Right ventricle myocardium inferior (tissue), 1 donor: ENCODE results near the gene PLXNA2. TPM values are rescaled to one million over a fixed set of nuclear protein-coding genes. Genes with fewer than 3 reads are reported as not detected.

Source experiments
- ATAC-seq: fragments of 200-7000 bp; cut with Tn5 transposase; one replicate; pipeline ENCODE4 v1.9.1; 2020; ENCODE audit warnings: mild to moderate bottlenecking, moderate library complexity
- DNase-seq: peaks from one replicate; pipeline ENCODE4 v3.0.0; 2021; ENCODE audit errors: missing footprints
- intact Hi-C: fragments of 100-400 bp; cut with DNase I; formaldehyde crosslinking; loops from one replicate; pipeline ENCODE4 v1.11.0; 2022
- total RNA-seq: library from RNA; stranded (reverse); fragmentation: NEBNext Ultra II Directional; extraction: Animal tissue kit (Norgen Biotek cat#: 25700); gene quantifications from one replicate; pipeline ENCODE4 v1.2.1, GENCODE V29; 2021
- donor health status: DM: no; HTN: yes; CAD: no; lungs with severe emphysema.

PLXNA2 gene
- total RNA-seq, 1 donor from 2014 or later, result 15.3 TPM

- ATAC-seq, result no peak
- intact Hi-C loops, result no loop called here
- DNase-seq, result no peak
Observed at GRCh38 chr1:208175508-208175895, 68.7 kb downstream of the PLXNA2 start.

- DNase-seq, result no peak
- intact Hi-C loops, result no loop called here
- no peak for ATAC-seq
Observed at GRCh38 chr1:208174731-208175507, 69.3 kb downstream of the PLXNA2 start.

- intact Hi-C loops, result no loop called here
- ATAC-seq, result no peak
- DNase-seq, result no peak
Observed at GRCh38 chr1:208174200-208174599, 70.0 kb downstream of the PLXNA2 start.

GRCh38 chr1:208173749-208174148, 70.4 kb downstream of the PLXNA2 start:
- ATAC-seq (no peak), DNase-seq (no peak)
- intact Hi-C loops, result no loop called here

- ATAC-seq, result no peak
- intact Hi-C loops, result no loop called here
- no peak for DNase-seq
Observed at GRCh38 chr1:208172423-208173145, 71.6 kb downstream of the PLXNA2 start.

- no peak for DNase-seq
- no peak for ATAC-seq
- intact Hi-C loops, result no loop called here
Observed at GRCh38 chr1:208171616-208172422, 72.4 kb downstream of the PLXNA2 start.

GRCh38 chr1:208170252-208170651, 73.9 kb downstream of the PLXNA2 start:
- ATAC-seq (no peak), DNase-seq (no peak)

GRCh38 chr1:208169081-208169879, 74.9 kb downstream of the PLXNA2 start:
- DNase-seq (no peak), ATAC-seq (peak; percentile 27)
- intact Hi-C loops, result no loop called here

More at GRCh38 chr1:208170252-208170651, 73.9 kb downstream of the PLXNA2 start:
- intact Hi-C loops, result no loop called here

- intact Hi-C loops, result no loop called here
- DNase-seq (no peak), ATAC-seq (no peak)
Observed at GRCh38 chr1:208167261-208167869, 76.8 kb downstream of the PLXNA2 start.

- DNase-seq, result no peak
- ATAC-seq, result no peak
- intact Hi-C loops, result no loop called here
Observed at GRCh38 chr1:208166340-208167138, 77.6 kb downstream of the PLXNA2 start.

- intact Hi-C loops, result no loop called here
- ATAC-seq (no peak), DNase-seq (no peak)
Observed at GRCh38 chr1:208165659-208166058, 78.5 kb downstream of the PLXNA2 start.

GRCh38 chr1:208164609-208165008, 79.6 kb downstream of the PLXNA2 start:
- intact Hi-C loops, result loop anchor here (5.0 kb wide), 1 partner anchor 63 kb away; no protein-coding TSS in a partner anchor
- ATAC-seq (no peak), DNase-seq (no peak)

- intact Hi-C loops, result loop anchor here (5.0 kb wide), 1 partner anchor 64 kb away; no protein-coding TSS in a partner anchor
- ATAC-seq (no peak), DNase-seq (no peak)
Observed at GRCh38 chr1:208163539-208163938, 80.6 kb downstream of the PLXNA2 start.

- DNase-seq, result no peak
Observed at GRCh38 chr1:208162903-208163302, 81.3 kb downstream of the PLXNA2 start.

GRCh38 chr1:208161656-208162375, 82.4 kb downstream of the PLXNA2 start:
- no peak for DNase-seq
- intact Hi-C loops, result loop anchor here (5.0 kb wide), 1 partner anchor 65 kb away; no protein-coding TSS in a partner anchor
- ATAC-seq, result peak; percentile 17

More at GRCh38 chr1:208162903-208163302, 81.3 kb downstream of the PLXNA2 start:
- intact Hi-C loops, result loop anchor here (5.0 kb wide), 1 partner anchor 64 kb away; no protein-coding TSS in a partner anchor
- no peak for ATAC-seq

GRCh38 chr1:208161005-208161404, 83.2 kb downstream of the PLXNA2 start:
- ATAC-seq (no peak), DNase-seq (no peak)
- intact Hi-C loops, result loop anchor here (5.0 kb wide), 1 partner anchor 66 kb away; no protein-coding TSS in a partner anchor
